Colon (tissue), 2 donors: ENCODE measurements around the gene VPS16.
"Not testable (repeated sequence)": the region's sequence is repeated elsewhere in the genome, so short reads cannot be mapped to it uniquely, and the experiment has no call there.

Experiments used
- FAIRE-seq: peaks from 2 replicates; lab custom pipeline; 2012; peaks lifted over from hg19 to GRCh38; lab: Jason Lieb, UNC
- donor health status: control.
- donor health status: control.

Gene VPS16

GRCh38 chr20:2871661-2872458 is 31.3 kb downstream of the VPS16 start:
- FAIRE-seq: no peak

- no peak for FAIRE-seq
These were observed 32.0 kb downstream of the VPS16 start for GRCh38 chr20:2872459-2873009.

DNA sequence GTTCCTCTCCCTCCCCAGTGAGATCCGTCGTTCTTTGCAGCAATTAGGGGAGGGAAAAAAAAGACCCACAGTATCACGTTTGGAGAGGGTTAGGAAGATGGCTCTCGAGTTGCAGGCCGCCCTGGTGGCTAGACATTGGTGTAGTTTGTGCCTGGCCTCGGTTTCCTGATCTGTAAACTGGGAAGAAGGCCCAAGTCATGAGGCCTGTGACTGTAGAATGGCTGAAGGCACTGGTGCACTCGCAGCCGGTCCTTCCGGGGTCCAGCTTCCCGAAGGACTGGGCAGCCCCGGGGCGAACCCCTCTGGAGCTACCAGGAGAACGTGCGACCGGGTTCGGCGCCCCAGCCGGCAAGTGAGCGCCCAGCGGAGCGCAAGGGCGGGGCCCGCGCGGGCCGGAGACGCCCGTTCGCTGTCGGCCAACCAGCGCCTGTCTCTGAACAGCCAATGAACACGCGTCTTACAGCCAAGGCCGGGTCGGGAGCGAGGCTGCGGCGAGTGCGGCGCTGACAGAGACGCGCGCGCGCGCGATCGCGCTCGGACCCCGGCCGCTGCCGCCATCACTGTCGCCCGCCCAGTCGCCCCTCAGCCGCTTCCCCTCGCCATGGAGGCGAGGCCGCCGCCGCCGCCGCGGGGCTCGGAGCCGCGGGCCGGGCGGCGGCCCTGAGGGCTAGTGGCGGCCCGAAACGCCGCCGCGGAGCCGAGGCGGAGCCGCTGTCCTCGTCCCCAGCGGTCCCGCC is 32.6 kb downstream of the VPS16 start, which contains the start of gene PTPRA:
Gene PTPRA (plus strand): TSS at position 472 of the 737 bp plus-strand sequence. CDS start 90,797 bp downstream, outside the sequence.
- FAIRE-seq: no peak

DNA sequence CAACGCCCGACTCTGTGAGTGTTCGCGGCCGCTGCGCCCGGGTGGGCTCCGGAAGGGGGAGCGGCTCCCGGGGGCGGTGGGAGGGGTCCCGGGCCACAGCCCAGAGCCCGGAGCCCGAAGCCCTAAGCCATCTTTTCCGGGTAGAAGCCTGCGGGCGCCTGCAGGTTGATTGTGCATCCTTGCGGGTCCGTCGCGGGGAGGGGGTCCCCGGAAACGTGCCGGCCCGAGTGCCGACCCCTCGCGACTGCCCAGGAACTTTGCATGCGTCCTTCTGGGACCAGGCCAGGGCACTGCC is 33.1 kb downstream of the VPS16 start:
- no peak for FAIRE-seq

- FAIRE-seq: no peak
These were observed 33.9 kb downstream of the VPS16 start for GRCh38 chr20:2874456-2874855.

DNA sequence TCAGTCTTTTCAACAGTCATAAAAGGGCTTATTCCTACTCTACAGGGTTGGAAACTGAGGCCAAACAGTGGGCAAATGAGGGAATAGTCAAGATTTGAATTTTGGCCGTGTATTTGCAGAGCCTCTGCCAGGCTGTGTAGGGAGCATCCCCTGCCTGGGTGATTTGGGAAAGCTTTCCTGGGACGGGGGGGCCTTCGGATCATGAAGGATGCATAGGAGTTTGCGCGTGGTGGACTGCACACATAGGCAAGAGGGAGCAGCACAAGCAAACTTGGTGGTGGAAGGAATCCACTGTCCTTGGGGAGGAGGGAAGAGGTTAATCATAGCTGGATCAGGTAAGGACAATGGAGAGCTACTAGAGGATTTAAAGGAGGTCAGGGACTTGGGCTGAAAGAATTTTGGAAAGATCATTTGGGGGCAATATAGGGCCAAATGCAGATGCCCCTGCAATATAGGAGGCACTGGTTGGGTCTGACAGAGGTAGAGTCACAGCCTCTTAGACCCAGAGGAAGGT is 35.2 kb downstream of the VPS16 start:
- no peak for FAIRE-seq

GRCh38 chr20:2878515-2878914 is 38.0 kb downstream of the VPS16 start:
- no peak for FAIRE-seq

- no peak for FAIRE-seq
These were observed 38.6 kb downstream of the VPS16 start for GRCh38 chr20:2879146-2879545.

GRCh38 chr20:2880650-2881049 is 40.1 kb downstream of the VPS16 start:
- no peak for FAIRE-seq

GRCh38 chr20:2883726-2884637 is 43.4 kb downstream of the VPS16 start:
- no peak for FAIRE-seq

GRCh38 chr20:2887715-2888114 is 47.2 kb downstream of the VPS16 start:
- no peak for FAIRE-seq

- FAIRE-seq: no peak
These were observed 47.8 kb downstream of the VPS16 start for GRCh38 chr20:2888224-2888955.

- FAIRE-seq: no peak
These were observed 48.7 kb downstream of the VPS16 start for GRCh38 chr20:2889209-2889608.

DNA sequence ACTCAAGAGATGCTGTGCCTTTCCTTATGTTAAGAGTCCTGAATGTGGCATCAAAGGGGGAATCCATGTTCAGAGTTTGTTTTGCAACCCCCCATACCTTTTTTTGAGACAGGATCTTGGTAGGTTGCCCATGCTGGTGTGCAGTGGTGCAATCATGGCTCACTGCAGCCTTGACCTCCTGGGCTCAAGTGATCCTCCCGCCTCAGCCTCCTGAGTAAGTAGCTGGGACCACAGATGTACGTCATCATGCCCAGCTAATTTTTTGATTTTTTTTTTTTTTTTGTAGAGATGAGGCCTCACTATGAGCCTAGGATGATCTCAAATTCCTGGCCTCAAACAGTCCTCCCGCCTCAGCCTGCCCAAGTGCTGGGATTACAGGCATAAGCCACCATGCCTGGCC is 49.3 kb downstream of the VPS16 start:
- no peak for FAIRE-seq

GRCh38 chr20:2890742-2891141 is 50.2 kb downstream of the VPS16 start:
- no peak for FAIRE-seq

- FAIRE-seq: no peak
These were observed 50.8 kb downstream of the VPS16 start for GRCh38 chr20:2891343-2891742.

- FAIRE-seq: no peak
These were observed 51.8 kb downstream of the VPS16 start for GRCh38 chr20:2892376-2892775.

GRCh38 chr20:2894221-2894620 is 53.7 kb downstream of the VPS16 start:
- FAIRE-seq: no peak

GRCh38 chr20:2895154-2895553 is 54.6 kb downstream of the VPS16 start:
- FAIRE-seq: not testable (repeated sequence)

GRCh38 chr20:2899243-2899642 is 58.7 kb downstream of the VPS16 start:
- no peak for FAIRE-seq

DNA sequence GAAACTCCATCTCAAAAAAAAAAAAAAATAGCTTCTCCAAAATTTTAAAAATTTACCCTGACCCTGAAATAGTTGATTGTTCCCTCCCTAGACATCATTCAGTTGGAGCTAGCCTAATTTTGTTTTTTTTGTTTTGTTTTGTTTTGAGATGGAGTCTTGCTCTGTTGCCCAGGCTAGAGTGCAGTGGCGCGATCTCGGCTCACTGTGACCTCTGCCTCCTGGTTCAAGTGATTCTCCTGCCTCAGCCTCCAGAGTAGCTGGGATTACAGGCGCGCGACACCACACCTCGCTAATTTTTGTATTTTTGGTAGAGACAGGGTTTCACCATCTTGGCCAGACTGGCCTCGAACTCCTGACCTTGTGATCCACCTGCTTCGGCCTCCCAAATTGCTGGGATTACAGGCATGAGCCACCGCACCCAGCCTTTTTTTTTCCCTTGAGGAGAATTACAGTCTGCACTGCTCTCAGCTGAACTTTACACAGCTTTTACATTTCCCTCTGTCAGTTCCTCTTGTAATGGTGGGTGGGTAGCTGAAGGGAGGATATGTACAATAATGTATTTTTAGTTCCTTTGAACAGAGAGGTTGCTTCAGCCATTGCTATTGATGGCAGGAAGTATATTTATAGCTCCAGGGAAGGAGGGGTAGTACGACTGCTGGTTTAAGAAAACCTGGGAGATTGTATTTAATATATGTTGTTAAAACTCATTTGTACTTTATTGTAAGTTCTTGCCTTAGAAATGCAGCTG is 60.5 kb downstream of the VPS16 start:
- FAIRE-seq: no peak
